Stimulated activated CD8-positive, alpha-beta memory T cell treated with anti-CD3 and anti-CD28 coated beads, Interleukin-4, amount 100 ng/mL, for 48 hours (primary cell): ENCODE results near the gene DNAJC5.
"Not testable (repeated sequence)": the region's sequence is repeated elsewhere in the genome, so short reads cannot be mapped to it uniquely, and the experiment has no call there.

Experiments
- DNase-seq: peaks from one replicate; pipeline ENCODE4 v3.0.0-alpha.2; 2020

Gene DNAJC5, protein sequence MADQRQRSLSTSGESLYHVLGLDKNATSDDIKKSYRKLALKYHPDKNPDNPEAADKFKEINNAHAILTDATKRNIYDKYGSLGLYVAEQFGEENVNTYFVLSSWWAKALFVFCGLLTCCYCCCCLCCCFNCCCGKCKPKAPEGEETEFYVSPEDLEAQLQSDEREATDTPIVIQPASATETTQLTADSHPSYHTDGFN

DNA sequence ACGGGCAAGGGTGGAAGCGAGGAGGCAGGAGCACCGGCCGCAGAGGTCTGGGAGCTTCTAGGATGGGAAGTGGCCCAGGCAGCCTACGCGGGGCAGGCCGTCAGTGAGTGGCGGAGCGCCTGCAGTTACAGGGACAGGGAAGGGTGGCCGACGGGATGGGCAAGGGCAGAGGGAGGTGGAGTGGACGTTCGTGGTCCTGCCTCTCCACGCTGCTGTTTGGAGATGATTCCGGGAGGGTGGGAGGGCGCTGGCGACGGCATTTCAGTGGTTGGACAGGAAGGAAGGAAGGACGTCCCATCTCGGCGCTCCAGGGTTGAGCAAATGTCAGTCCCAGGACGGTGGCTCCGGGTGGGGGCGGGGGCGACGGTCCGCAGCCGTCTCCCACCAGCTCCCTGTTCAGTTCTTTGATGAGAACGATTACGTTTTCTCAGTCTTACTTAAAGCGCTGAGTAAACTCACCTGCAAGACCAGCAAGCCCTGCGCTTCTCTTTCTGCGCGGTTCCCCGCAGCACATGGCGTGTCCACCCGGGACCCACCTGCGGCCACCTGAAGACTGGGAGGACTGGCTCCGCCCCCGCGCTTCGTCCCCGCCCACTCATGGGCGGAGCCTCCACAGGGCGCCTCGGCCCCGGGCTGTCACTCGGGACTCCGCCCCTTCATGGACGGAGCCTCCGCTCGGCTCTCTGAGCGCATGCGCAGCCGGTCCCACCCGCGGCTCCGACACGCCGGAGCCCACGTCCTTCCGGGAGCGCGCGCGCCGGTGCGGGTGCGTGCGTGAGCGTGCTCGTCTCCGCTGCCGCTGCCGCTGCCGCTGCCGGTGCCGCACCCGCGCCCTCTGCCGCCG is at the start of gene DNAJC5:
Gene DNAJC5 (plus strand): TSS at position 769 of the 844 bp plus-strand sequence. CDS start 33,220 bp downstream, outside the sequence.
- DNase-seq = peak; percentile 96

GRCh38 chr20:63846128-63846771 is 48.7 kb upstream of the DNAJC5 start:
- no peak for DNase-seq

DNA sequence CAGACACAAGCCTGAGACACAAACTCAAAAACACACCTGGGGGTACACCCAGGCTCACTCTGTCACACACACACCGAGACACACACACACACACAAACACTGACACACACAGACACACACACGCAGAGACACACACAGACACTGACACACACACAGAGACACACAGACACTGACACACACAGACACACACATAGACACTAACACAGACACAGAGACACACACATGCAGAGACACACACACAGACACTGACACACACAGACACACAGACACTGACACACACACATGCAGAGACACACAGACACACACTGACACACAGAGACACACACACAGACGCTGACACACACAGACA is 48.1 kb upstream of the DNAJC5 start:
- DNase-seq = no peak

DNA sequence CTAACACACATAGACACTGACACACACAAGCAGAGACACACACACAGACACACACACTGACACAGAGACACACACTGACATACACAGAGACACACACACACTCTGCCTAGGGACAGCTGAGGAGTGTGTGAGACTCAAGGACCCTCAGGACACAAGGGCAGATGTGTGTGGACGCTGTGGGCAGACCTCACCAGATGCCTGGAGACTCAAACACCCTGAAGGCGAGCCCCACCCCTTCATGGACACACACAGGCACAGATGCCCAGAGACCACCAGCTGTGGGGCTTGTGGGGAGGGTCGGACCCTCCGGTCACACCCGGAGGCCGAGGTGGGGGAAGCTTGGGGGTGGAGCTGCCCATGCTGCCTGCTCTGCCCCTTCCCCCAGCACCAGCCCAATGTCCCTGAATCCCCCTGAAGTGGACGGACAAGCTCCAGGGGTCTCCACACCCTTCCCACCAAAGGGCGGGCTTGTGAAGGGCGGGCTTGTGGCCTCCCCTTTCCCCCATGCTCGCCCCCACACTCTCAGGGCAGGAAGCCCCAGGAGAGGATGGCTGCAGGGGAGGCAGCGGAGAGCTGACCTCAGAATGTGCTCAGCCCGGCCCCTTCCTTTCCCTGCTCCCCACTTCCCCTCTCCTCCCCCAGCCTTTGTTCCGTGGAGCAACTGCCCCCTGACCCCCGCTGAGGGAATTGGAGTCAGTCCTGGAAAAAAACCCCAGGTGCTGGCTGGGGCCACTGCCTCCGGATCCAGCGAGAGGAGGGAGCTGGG is 47.5 kb upstream of the DNAJC5 start:
- no peak for DNase-seq

DNA sequence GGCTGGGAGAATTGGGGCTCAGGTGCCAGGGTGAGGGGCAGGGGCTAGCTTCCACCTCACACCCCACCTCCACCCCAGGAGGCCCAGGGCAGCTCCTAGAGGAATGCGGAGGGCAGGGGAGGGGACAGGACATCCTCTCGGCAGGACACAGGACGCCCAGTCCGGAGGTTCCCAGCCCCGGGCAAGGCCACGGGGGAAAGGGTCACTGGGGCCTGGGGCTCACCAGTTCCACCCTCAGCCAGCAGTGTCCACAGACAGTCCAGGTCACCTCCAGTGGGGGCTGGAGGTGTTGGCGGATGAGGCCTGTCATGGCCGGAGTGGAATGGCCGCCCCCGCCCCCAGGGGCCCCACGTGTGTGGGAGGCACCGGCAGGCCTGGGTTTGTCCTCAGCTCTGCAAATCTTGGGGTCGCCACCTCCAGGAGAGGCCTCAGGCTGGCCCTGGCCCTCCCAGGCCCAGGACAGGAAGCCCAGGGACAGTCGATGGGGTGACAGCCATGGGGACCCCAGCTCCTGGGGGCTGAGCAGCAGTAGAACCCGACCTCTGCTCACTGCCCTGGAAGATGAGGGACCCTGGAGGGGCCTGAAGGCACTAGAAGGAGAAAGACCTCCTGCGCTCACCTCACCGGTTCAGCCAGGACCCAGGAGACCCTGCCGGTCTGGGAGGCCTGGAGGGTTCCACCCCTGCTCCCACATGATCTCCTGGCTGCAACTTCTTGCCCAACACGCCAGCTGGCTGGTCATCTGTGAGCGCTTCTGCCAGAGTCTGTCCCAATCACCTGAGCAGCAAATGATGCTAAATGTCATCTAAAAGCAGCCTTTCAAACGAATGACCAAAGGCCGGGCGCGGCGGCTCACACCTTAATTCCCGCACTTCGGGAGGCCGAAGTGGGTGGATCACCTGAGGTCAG is 46.7 kb upstream of the DNAJC5 start:
- no peak for DNase-seq

DNA sequence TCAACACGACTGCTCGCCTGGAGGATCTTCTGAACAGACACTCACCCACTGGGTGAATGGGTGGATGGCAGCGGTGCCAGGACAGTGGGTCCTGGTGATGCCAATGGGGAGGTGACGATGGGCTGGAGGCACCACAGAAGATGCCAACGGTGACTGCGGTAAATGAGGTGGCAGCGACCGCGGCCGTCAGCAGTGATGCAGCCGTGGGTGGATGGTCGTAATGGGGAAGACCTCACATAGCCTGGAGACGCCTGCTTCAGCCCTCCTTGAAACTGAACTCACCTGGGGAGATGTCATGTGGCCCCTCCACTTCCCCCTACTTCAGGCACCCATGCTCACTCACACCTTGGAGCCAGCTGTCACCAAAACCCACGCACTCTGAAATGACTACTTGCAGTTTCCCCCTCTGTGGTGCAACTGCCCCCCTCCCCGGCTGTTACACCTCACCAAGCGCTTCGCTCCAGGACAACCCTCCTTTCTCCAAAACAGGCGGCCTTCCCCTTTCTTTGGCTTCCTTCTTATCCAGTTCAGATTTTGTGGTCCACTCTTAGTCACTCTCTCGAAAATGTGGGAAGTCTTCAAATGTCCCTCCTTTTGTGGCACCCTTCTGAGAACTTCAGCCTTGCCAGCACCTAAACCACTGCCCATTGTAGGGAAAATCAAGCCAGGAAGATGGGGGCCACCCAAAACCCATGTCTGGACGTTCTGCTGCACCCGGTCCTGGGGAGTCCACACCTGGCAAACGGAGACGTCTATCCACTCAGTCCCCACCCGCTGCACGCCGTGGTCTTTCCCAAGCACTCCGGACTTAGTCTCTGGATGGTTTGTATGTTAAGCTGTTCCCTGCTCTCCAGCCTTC is 44.0 kb upstream of the DNAJC5 start:
- DNase-seq = peak; percentile 79

DNA sequence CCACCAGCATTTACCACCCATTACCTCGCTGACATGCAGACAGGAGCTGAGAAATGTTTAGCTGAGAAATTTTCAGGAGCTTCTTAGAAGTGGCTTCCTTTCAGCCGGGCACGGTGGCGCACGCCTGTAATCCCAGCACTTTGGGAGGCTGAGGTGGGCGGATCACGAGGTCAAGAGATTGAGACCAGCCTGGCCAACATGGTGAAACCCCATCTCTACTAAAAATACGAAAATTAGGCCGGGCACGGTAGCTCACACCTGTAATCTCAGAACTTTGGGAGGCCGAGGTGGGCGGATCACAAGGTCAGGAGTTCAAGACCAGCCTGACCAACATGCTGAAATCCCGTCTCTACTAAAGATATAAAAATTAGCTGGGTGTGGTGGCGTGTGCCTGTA is 43.4 kb upstream of the DNAJC5 start:
- DNase-seq = not testable (repeated sequence)

DNA sequence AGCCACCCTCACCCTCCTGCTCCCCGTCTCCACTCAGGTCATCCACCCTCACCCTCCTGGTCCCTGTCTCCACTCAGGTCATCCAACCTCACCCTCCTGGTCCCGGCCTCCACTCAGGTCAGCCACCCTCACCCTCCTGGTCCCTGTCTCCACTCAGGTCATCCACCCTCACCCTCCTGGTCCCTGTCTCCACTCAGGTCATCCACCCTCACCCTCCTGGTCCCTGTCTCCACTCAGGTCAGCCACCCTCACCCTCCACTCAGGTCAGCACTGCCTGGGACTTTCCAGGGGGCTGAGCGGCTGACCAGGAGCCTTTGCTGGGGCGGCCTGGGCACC is 41.2 kb upstream of the DNAJC5 start:
- not testable (repeated sequence) for DNase-seq

GRCh38 chr20:63854069-63854765 is 40.7 kb upstream of the DNAJC5 start:
- DNase-seq = no peak

GRCh38 chr20:63854766-63855362 is 40.1 kb upstream of the DNAJC5 start:
- DNase-seq = no peak

- no peak for DNase-seq
Measured at GRCh38 chr20:63855363-63856097, 39.4 kb upstream of the DNAJC5 start.

DNA sequence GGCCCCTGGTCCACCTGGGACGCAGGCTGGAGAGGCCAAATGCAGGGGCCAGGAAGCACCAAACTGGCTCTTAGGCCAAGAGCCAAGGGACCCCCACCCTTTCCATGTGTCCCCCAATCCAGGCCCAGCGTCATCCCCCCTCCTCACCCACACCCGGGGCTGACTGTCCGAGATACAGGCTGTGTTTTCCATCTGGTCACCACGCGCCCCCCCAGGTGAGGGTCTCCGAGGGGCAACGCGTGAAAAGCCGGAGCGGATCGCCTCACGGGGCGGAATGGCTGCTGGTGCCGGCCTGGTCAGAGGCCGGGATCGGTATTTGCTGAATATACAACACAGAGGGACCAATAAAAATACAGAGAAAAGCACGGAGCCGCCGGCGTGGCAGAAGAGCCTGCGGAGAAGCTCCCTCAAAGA is 38.8 kb upstream of the DNAJC5 start:
- DNase-seq = no peak

GRCh38 chr20:63857764-63858392 is 37.0 kb upstream of the DNAJC5 start:
- DNase-seq = no peak

DNA sequence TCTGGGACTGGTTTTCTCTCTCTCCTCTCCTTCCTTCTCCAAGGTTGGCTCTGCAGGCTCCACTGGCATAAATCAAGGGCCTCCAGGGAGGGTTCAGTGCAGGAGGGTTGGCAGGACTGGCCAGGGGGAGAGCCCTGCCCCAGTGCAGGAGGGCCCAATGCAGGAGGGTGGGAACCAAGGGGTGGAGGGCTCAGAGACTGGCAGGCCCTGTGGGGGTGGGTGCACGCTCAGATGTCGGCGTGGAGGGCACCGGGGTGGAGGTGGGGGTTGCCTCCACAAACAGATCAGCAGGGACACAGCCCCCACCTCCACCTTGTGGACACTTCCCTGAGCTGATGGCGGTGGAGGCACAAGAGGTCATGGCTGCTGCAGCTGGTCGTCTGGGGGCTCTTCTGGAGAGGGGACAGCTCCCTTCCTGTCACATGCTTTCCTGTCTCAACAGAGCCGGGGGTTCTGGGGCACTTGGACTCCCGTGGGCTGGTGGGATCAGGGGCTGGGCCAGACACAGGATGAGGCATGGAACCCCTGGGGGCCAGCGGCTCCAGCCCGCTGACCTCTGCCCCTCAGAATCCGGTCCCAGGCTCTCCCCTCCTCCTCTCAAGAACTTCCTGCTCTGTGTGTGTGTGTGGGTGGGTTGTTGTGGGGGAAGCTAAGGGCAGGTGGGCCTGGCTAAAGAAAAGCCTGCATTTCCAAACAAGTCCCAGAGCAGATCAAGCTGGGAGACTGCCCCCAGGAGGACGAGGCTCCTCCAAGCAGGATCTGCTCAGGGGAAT is 36.3 kb upstream of the DNAJC5 start:
- no peak for DNase-seq

- no peak for DNase-seq
Measured at GRCh38 chr20:63859166-63859699, 35.7 kb upstream of the DNAJC5 start.

GRCh38 chr20:63860325-63861051 is 34.4 kb upstream of the DNAJC5 start:
- DNase-seq = no peak

GRCh38 chr20:63861365-63861934 is 33.5 kb upstream of the DNAJC5 start, which contains the start of gene ABHD16B:
Gene ABHD16B, plus strand, starts transcription at chr20:63861498. Its CDS starts 43 bp downstream, at chr20:63861541.
- no peak for DNase-seq
